OCI-LY7 (cell line): Measurements from ENCODE around the gene MSH3. TPM values are rescaled to one million over a fixed set of nuclear protein-coding genes. Genes with fewer than 3 reads are reported as not detected.

Experiments used
- BruUV-seq: library from RNA; stranded (reverse); fragments of 400-500 nt; replicated peaks from 2 replicates; lab custom pipeline; 2021; lab: Mats Ljungman, UMichigan
- CTCF ChIA-PET: fragments of 300-600 bp; sonication (Branson Sonifier 250); formaldehyde crosslinking; loops from one replicate; lab custom pipeline; 2022; ENCODE audit warnings: antibody characterized with exemption; ENCODE audit not compliant: unreplicated experiment; lab: Charles Lee
- POLR2A ChIA-PET: fragments of 300-600 bp; sonication (Branson Sonifier 250); formaldehyde crosslinking; loops from one replicate; lab custom pipeline; 2022; ENCODE audit warnings: antibody characterized with exemption; lab: Charles Lee
- DNase-seq: peaks from one replicate; pipeline ENCODE4 v3.0.0-alpha.2; 2015; ENCODE audit warnings: low spot score
- H2AFZ ChIP-seq: fragments of 200-600 bp; sonication (generic), shearing (Covaris generic); 2 replicates; pipeline ENCODE4 v1.6.1; 2014; ENCODE audit warnings: mild to moderate bottlenecking, antibody characterized with exemption, low read length, moderate library complexity
- H3K27ac ChIP-seq: fragments of 200-600 bp; sonication (generic); 2 replicates; pipeline ENCODE4 v1.5.1; 2014; ENCODE audit warnings: mixed run types, low read depth, mild to moderate bottlenecking, moderate library complexity, low read length, inconsistent platforms; ENCODE audit not compliant: poor library complexity, severe bottlenecking
- H3K36me3 ChIP-seq: fragments of 200-600 bp; sonication (generic); 2 replicates; pipeline ENCODE4 v1.6.1; 2014; ENCODE audit warnings: mild to moderate bottlenecking, antibody characterized with exemption, low read length, moderate library complexity, mixed read lengths; ENCODE audit not compliant: insufficient read depth
- H3K4me1 ChIP-seq: fragments of 200-600 bp; sonication (generic); 2 replicates; pipeline ENCODE4 v1.5.1; 2014; ENCODE audit warnings: mild to moderate bottlenecking, low read length; ENCODE audit not compliant: insufficient read depth, poor library complexity, severe bottlenecking
- H3K4me2 ChIP-seq: fragments of 200-600 bp; sonication (generic); 2 replicates; pipeline ENCODE4 v1.6.1; 2014; ENCODE audit warnings: mild to moderate bottlenecking, low read length
- H3K4me3 ChIP-seq: fragments of 200-600 bp; sonication (generic); 2 replicates; pipeline ENCODE4 v1.5.1; 2014; ENCODE audit warnings: mild to moderate bottlenecking, low read depth, low read length; ENCODE audit not compliant: poor library complexity, severe bottlenecking
- H3K79me2 ChIP-seq: fragments of 200-600 bp; sonication (generic); 2 replicates; pipeline ENCODE4 v1.6.1; 2016; ENCODE audit warnings: low read depth, mild to moderate bottlenecking, low read length, moderate library complexity, mixed read lengths; ENCODE audit not compliant: insufficient read depth
- H3K9me2 ChIP-seq: fragments of 200-600 bp; sonication (generic); 2 replicates; pipeline ENCODE4 v1.6.1; 2016; ENCODE audit warnings: mild to moderate bottlenecking, low read length, mixed read lengths; ENCODE audit not compliant: insufficient read depth
- H3K9me3 ChIP-seq: fragments of 200-600 bp; sonication (generic); 2 replicates; pipeline ENCODE4 v1.6.1; 2014; ENCODE audit warnings: mild to moderate bottlenecking, mixed run types, low read length, mixed read lengths
- H4K20me1 ChIP-seq: fragments of 200-600 bp; sonication (generic); 2 replicates; pipeline ENCODE4 v1.6.1; 2014; ENCODE audit warnings: mild to moderate bottlenecking, antibody characterized with exemption, low read length, moderate library complexity, mixed read lengths; ENCODE audit not compliant: insufficient read depth
- EZH2phosphoT487 ChIP-seq: fragments of 200-600 bp; sonication (generic); IDR thresholded peaks from 2 replicates; pipeline ENCODE4 v1.6.1; 2018; ENCODE audit warnings: low read depth, borderline replicate concordance, mild to moderate bottlenecking, mixed run types, antibody characterized with exemption, low read length, moderate library complexity, mixed read lengths
- intact Hi-C: fragments of 100-400 bp; cut with micrococcal nuclease; formaldehyde crosslinking; loops from one replicate; pipeline ENCODE4 v1.10.0; 2022; ENCODE audit not compliant: unreplicated experiment
- total RNA-seq, 2 experiments: library from RNA; depleted of rRNA in 1 of 2; stranded (reverse); fragments of >200 nt in 1 of 2; shearing (Covaris generic) in 1 of 2; gene quantifications; 2 replicates each; pipeline ENCODE4 v1.2.3, GENCODE V29; 2014 to 2022
- TF ChIP-seq, protein P1 (sequence below): fragments of 200-600 bp; sonication (generic); conservative IDR thresholded peaks from 2 replicates; pipeline ENCODE4 v1.5.1; 2014; ENCODE audit warnings: mild to moderate bottlenecking, antibody characterized with exemption, low read length, moderate library complexity, mixed read lengths

MSH3 gene
- total RNA-seq, 2 experiments from 2014 or later, result 15.4 to 28.3 TPM

DNA sequence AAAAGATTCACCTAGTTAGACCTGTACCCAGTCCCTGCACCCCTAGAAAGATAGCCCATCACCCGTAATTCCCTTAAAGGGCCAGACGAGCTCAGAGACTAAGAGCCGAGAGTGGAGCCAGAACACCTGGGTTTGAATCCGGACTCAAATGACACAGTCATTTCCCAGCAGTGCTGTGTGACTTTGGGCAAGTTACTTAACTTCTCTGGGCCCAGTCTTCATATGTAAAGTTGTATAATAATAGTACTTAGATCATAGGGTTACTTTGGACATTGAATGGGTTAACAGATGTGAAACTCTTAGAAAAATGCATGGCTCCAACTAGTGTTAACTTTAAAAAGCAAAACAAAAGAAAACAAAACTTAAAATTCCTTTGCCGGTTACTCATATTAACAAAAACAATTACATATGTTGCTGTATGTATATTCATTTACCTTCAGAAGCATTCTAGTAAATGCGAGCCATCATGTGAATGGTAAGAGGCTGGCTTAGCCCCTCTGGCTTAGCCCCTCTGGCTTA, 265.3 kb downstream of the MSH3 start:
- no peaks in the 10 kb centered on the region for H3K9me3 ChIP-seq
- ChIA-PET CTCF (no interaction called here), POLR2A (no interaction called here)
- no peaks in the 10 kb centered on the region for H3K4me1 ChIP-seq
- no peak overlapping the region for H2AFZ ChIP-seq
- no TSS peak for BruUV-seq
- no peak overlapping the region for H3K27ac ChIP-seq
- H3K36me3 ChIP-seq, result no peaks in the 10 kb centered on the region
- DNase-seq, result no peak
- H3K4me3 ChIP-seq, result no peak overlapping the region
- no peak overlapping the region for H3K4me2 ChIP-seq
- H3K79me2 ChIP-seq, result no peaks in the 10 kb centered on the region
- no peaks in the 10 kb centered on the region for H3K9me2 ChIP-seq
- no peak for TF ChIP-seq EZH2phosphoT487
- TF ChIP-seq, protein P1, sequence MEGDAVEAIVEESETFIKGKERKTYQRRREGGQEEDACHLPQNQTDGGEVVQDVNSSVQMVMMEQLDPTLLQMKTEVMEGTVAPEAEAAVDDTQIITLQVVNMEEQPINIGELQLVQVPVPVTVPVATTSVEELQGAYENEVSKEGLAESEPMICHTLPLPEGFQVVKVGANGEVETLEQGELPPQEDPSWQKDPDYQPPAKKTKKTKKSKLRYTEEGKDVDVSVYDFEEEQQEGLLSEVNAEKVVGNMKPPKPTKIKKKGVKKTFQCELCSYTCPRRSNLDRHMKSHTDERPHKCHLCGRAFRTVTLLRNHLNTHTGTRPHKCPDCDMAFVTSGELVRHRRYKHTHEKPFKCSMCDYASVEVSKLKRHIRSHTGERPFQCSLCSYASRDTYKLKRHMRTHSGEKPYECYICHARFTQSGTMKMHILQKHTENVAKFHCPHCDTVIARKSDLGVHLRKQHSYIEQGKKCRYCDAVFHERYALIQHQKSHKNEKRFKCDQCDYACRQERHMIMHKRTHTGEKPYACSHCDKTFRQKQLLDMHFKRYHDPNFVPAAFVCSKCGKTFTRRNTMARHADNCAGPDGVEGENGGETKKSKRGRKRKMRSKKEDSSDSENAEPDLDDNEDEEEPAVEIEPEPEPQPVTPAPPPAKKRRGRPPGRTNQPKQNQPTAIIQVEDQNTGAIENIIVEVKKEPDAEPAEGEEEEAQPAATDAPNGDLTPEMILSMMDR, result no peak
- no peaks in the 10 kb centered on the region for H4K20me1 ChIP-seq
- intact Hi-C loops, result no loop called here

DNA sequence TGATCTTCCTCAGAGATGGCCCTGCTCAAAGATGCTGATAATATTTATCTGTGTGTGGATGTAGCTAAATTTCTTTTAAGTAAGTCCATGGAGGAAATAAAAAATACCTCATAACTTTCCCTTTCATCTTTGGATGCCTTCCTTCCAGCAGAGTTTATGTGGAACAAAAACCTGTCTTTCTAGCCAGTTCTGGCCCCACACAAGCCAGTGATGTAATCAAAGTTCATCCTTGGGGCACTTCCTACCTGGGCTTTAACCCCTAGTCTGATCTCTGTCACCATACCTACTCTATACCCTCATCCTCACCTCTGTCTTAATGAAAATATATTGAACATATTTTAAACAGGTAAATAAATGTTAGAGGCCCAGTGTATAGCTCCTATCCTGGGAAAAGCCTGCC, 265.9 kb downstream of the MSH3 start:
- ChIA-PET CTCF (no interaction called here), POLR2A (no interaction called here)
- Histone ChIP-seq H2AFZ (no peak overlapping the region), H3K4me1 (no peaks in the 10 kb centered on the region), H3K79me2 (no peaks in the 10 kb centered on the region), H3K9me3 (no peaks in the 10 kb centered on the region), H4K20me1 (no peaks in the 10 kb centered on the region), H3K36me3 (no peaks in the 10 kb centered on the region), H3K4me3 (no peak overlapping the region), H3K27ac (no peak overlapping the region), H3K4me2 (no peak overlapping the region), H3K9me2 (no peaks in the 10 kb centered on the region)
- BruUV-seq, result no TSS peak
- no peak for DNase-seq
- intact Hi-C loops, result no loop called here
- TF ChIP-seq, protein P1, result no peak
- no peak for TF ChIP-seq EZH2phosphoT487

DNA sequence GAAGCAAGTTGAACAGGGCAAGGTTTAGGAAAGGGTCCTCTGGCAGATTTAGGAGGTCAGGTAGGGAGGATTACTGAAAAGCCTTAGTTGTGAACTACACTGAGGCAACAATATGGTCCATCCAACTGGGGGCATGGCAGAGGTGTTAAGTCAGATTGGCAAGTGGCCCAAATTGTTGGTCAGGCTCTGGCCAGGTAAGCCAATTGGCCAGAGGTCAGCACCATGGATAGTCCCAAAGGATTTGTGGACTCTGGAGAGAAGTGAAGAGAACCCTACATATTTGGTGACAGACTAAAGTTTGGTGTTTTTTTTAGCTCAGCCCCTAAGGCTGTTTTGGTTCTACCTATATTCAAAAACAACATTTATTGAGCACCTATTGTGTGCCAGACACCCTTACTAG, 266.6 kb downstream of the MSH3 start:
- no peaks in the 10 kb centered on the region for H3K36me3 ChIP-seq
- POLR2A ChIA-PET, result interaction anchor here (0.5 to 0.6 kb wide), 2 partner anchors 11 to 116 kb away, joined by 3 to 5 read pairs; no protein-coding TSS in a partner anchor

More for the DNA sequence above, 266.6 kb downstream of the MSH3 start:
- no peaks in the 10 kb centered on the region for H3K9me2 ChIP-seq
- no peaks in the 10 kb centered on the region for H3K9me3 ChIP-seq
- TF ChIP-seq, protein P1, result no peak
- no peak for TF ChIP-seq EZH2phosphoT487
- intact Hi-C loops, result no loop called here
- H3K4me3 ChIP-seq, result no peak overlapping the region
- H3K4me1 ChIP-seq, result no peaks in the 10 kb centered on the region
- H2AFZ ChIP-seq, result no peak overlapping the region
- H3K27ac ChIP-seq, result no peak overlapping the region
- H3K79me2 ChIP-seq, result no peaks in the 10 kb centered on the region
- H4K20me1 ChIP-seq, result no peaks in the 10 kb centered on the region
- CTCF ChIA-PET, result no interaction called here
- BruUV-seq, result no TSS peak
- no peak overlapping the region for H3K4me2 ChIP-seq
- no peak for DNase-seq
